Measurements from ENCODE around the gene MLPH. TPM values are rescaled to one million over a fixed set of nuclear protein-coding genes. Genes with fewer than 3 reads are reported as not detected.

MLPH gene
- polyA plus RNA-seq, 3 donors, result not detected

GRCh38 chr2:237549216-237549615 lies 62.2 kb downstream of the MLPH start:
- Mint-ChIP-seq H3K4me3 (no peak overlapping the region), H3K36me3 (no peaks in the 10 kb centered on the region), H3K27me3 (ENCODE audit: low read depth in 3 of 3) (peaks cover 11 to 15% (median 13%) of the 10 kb centered on the region in 3 donors), H3K4me1 (no peaks in the 10 kb centered on the region), H3K27ac (no peak overlapping the region), H3K9me3 (peaks cover 6 to 14% (median 11%) of the 10 kb centered on the region in 7 donors)
- no peaks in the 10 kb centered on the region for H3K79me2 ChIP-seq (ENCODE audit: insufficient read depth, low read length)
- intact Hi-C loops (cut with micrococcal nuclease), result no loop called here
- H4K20me1 ChIP-seq (ENCODE audit: insufficient read depth, low read length), result no peaks in the 10 kb centered on the region
- no peak overlapping the region for H2AFZ ChIP-seq (ENCODE audit: insufficient read depth, low read depth, low read length, poor library complexity, severe bottlenecking)
- peaks cover 11 to 13% of the 10 kb centered on the region in 2 donors for H3K9me3 ChIP-seq (replicated peaks in 1 of 2; ENCODE audit: control insufficient read depth in 1 of 2, insufficient read depth in 1 of 2, low read length in 2 of 2)
- H3K4me1 ChIP-seq (ENCODE audit: control insufficient read depth in 1 of 2, insufficient read depth in 2 of 2, low read length in 2 of 2), result no peaks in the 10 kb centered on the region
- no peak overlapping the region for H3K4me2 ChIP-seq (replicated peaks; ENCODE audit: extremely low read depth, low read length, poor library complexity, severe bottlenecking)
- TF ChIP-seq CTCF (IDR thresholded peaks at IDR 0.05), result no peak
- DNase-seq, result no peak
- H3K4me3 ChIP-seq (replicated peaks in 1 of 3; ENCODE audit: low read depth in 2 of 3, low read length in 3 of 3), result no peak overlapping the region
- peaks cover 0 to 2% of the 10 kb centered on the region in 2 donors for H3K27me3 ChIP-seq (ENCODE audit: control insufficient read depth in 2 of 2, insufficient read depth in 2 of 2, low read length in 2 of 2)
- no peak overlapping the region for H3K9ac ChIP-seq (ENCODE audit: insufficient read depth, low read length, poor library complexity, severe bottlenecking)
- no peak overlapping the region for H3K27ac ChIP-seq (ENCODE audit: low read depth in 1 of 2, low read length in 2 of 2)
- 81% methylated on average over 8 of the region's 8 CpGs for WGBS (ENCODE audit: insufficient coverage)
- no peaks in the 10 kb centered on the region for H3K36me3 ChIP-seq (replicated peaks in 1 of 2; ENCODE audit: control insufficient read depth in 1 of 2, insufficient read depth in 2 of 2, low read length in 2 of 2)

GRCh38 chr2:237549643-237550415 lies 62.8 kb downstream of the MLPH start:
- Histone ChIP-seq H3K4me3 (replicated peaks in 1 of 3; ENCODE audit: low read depth in 2 of 3, low read length in 3 of 3) (no peak overlapping the region), H3K27ac (ENCODE audit: low read depth in 1 of 2, low read length in 2 of 2) (no peak overlapping the region), H3K27me3 (ENCODE audit: control insufficient read depth in 2 of 2, insufficient read depth in 2 of 2, low read length in 2 of 2) (peaks cover 0 to 2% of the 10 kb centered on the region in 2 donors), H3K4me1 (ENCODE audit: control insufficient read depth in 1 of 2, insufficient read depth in 2 of 2, low read length in 2 of 2) (no peaks in the 10 kb centered on the region), H2AFZ (ENCODE audit: insufficient read depth, low read depth, low read length, poor library complexity, severe bottlenecking) (no peak overlapping the region), H3K9me3 (replicated peaks in 1 of 2; ENCODE audit: control insufficient read depth in 1 of 2, insufficient read depth in 1 of 2, low read length in 2 of 2) (peaks cover 13 to 15% of the 10 kb centered on the region in 2 donors), H3K36me3 (replicated peaks in 1 of 2; ENCODE audit: control insufficient read depth in 1 of 2, insufficient read depth in 2 of 2, low read length in 2 of 2) (no peaks in the 10 kb centered on the region), H4K20me1 (ENCODE audit: insufficient read depth, low read length) (no peaks in the 10 kb centered on the region), H3K9ac (ENCODE audit: insufficient read depth, low read length, poor library complexity, severe bottlenecking) (no peak overlapping the region), H3K79me2 (ENCODE audit: insufficient read depth, low read length) (no peaks in the 10 kb centered on the region), H3K4me2 (replicated peaks; ENCODE audit: extremely low read depth, low read length, poor library complexity, severe bottlenecking) (no peak overlapping the region)
- H3K4me3 Mint-ChIP-seq, result no peak overlapping the region
- no peak overlapping the region for H3K27ac Mint-ChIP-seq
- WGBS (ENCODE audit: insufficient coverage), result 85% methylated on average over 17 of the region's 17 CpGs
- intact Hi-C loops (cut with micrococcal nuclease), result no loop called here
- no peak for TF ChIP-seq CTCF (IDR thresholded peaks at IDR 0.05)
- H3K36me3 Mint-ChIP-seq, result no peaks in the 10 kb centered on the region
- peaks cover 11 to 15% (median 13%) of the 10 kb centered on the region in 3 donors for H3K27me3 Mint-ChIP-seq (ENCODE audit: low read depth in 3 of 3)
- H3K9me3 Mint-ChIP-seq, result peaks cover 6 to 20% (median 12%) of the 10 kb centered on the region in 7 donors
- no peak for DNase-seq
- no peaks in the 10 kb centered on the region for H3K4me1 Mint-ChIP-seq

Measured in CD14-positive monocyte (primary cell).